DOHH2 (cell line): ENCODE data around the gene ZNF224.
A peak's percentile ranks its signal among the peaks of the same experiment; 100 is the strongest.

Source experiments
- H3F3A ChIP-seq: fragments of 200-600 bp; sonication (generic), shearing (Covaris generic); 2 replicates; pipeline ENCODE4 v1.6.0; 2016; ENCODE audit warnings: antibody characterized with exemption, mild to moderate bottlenecking; ENCODE audit not compliant: control insufficient read depth, insufficient read depth
- H3K27ac ChIP-seq: fragments of 200-600 bp; sonication (generic); 2 replicates; pipeline ENCODE4 v1.5.1; 2014; ENCODE audit warnings: low read depth, mild to moderate bottlenecking, low read length, moderate library complexity
- H3K27me3 ChIP-seq: fragments of 200-600 bp; sonication (generic); 2 replicates; pipeline ENCODE4 v1.6.1; 2014; ENCODE audit warnings: mild to moderate bottlenecking, low read length, mixed read lengths; ENCODE audit not compliant: control insufficient read depth
- H3K36me3 ChIP-seq: fragments of 200-600 bp; sonication (generic); 2 replicates; pipeline ENCODE4 v1.6.1; 2014; ENCODE audit warnings: mild to moderate bottlenecking, low read length, moderate library complexity, mixed read lengths; ENCODE audit not compliant: control insufficient read depth
- H3K4me1 ChIP-seq: fragments of 200-600 bp; sonication (generic); 2 replicates; pipeline ENCODE4 v1.6.1; 2014; ENCODE audit warnings: mild to moderate bottlenecking, low read length, mixed read lengths; ENCODE audit not compliant: control insufficient read depth
- H3K4me2 ChIP-seq: fragments of 200-600 bp; sonication (generic); 2 replicates; pipeline ENCODE4 v1.6.0; 2014; ENCODE audit warnings: mild to moderate bottlenecking, low read length, moderate library complexity
- H3K4me3 ChIP-seq: fragments of 200-600 bp; sonication (generic); 2 replicates; pipeline ENCODE4 v1.5.1; 2014; ENCODE audit warnings: mild to moderate bottlenecking, low read length, mixed read lengths
- H3K79me2 ChIP-seq: fragments of 200-600 bp; sonication (generic); 2 replicates; pipeline ENCODE4 v1.6.1; 2014; ENCODE audit warnings: mild to moderate bottlenecking, low read length, mixed read lengths; ENCODE audit not compliant: control insufficient read depth
- H3K9me2 ChIP-seq: fragments of 200-600 bp; sonication (generic); replicated peaks from 2 replicates; pipeline ENCODE4 v1.6.1; 2014; ENCODE audit warnings: mild to moderate bottlenecking, low read length, mixed read lengths; ENCODE audit not compliant: control insufficient read depth
- H3K9me3 ChIP-seq: fragments of 200-600 bp; sonication (generic); 2 replicates; pipeline ENCODE4 v1.6.1; 2014; ENCODE audit warnings: antibody characterized with exemption, low read length, mixed read lengths; ENCODE audit not compliant: control insufficient read depth, insufficient read depth
- H4K20me1 ChIP-seq: fragments of 200-600 bp; sonication (generic); 2 replicates; pipeline ENCODE4 v1.6.0; 2014; ENCODE audit warnings: low read depth, mild to moderate bottlenecking, antibody characterized with exemption, low read length, moderate library complexity; ENCODE audit not compliant: control insufficient read depth, insufficient read depth
- CTCF ChIP-seq: fragments of 200-600 bp; sonication (generic); IDR thresholded peaks from one replicate; pipeline ENCODE4 v1.5.1; 2014; ENCODE audit warnings: antibody characterized with exemption, mild to moderate bottlenecking, low read depth, low read length; ENCODE audit not compliant: poor library complexity, severe bottlenecking
- EZH2phosphoT487 ChIP-seq: fragments of 200-600 bp; sonication (generic); IDR thresholded peaks from 2 replicates; pipeline ENCODE4 v1.6.1; 2017; ENCODE audit warnings: borderline replicate concordance, mild to moderate bottlenecking, antibody characterized with exemption, low read length, moderate library complexity, mixed read lengths

Gene ZNF224

GRCh38 chr19:44131955-44132354 is 37.8 kb downstream of the ZNF224 start:
- H3K4me3 ChIP-seq, result no peak overlapping the region
- H3K27me3 ChIP-seq, result no peaks in the 10 kb centered on the region
- no peaks in the 10 kb centered on the region for H3K9me2 ChIP-seq
- H3K36me3 ChIP-seq, result no peaks in the 10 kb centered on the region
- TF ChIP-seq CTCF (no peak), EZH2phosphoT487 (no peak)
- H3K79me2 ChIP-seq, result no peaks in the 10 kb centered on the region
- H4K20me1 ChIP-seq, result no peaks in the 10 kb centered on the region
- H3K27ac ChIP-seq, result no peak overlapping the region
- no peaks in the 10 kb centered on the region for H3K4me1 ChIP-seq
- H3F3A ChIP-seq, result no peaks in the 10 kb centered on the region
- H3K4me2 ChIP-seq, result no peak overlapping the region
- peaks cover 14% of the 10 kb centered on the region; the same call in 1 of the 2 replicates for H3K9me3 ChIP-seq

GRCh38 chr19:44141191-44142058 is 47.3 kb downstream of the ZNF224 start, which contains the start of gene ZNF234:
TSS of gene ZNF234 (plus strand) at chr19:44141554. CDS start at chr19:44144633, 3,079 bp downstream.
- H3K4me2 ChIP-seq, result peak within 1 kb of the TSS; percentile 31; the same call in 1 of the 2 replicates
- no peak within 1 kb of the TSS for H3K27ac ChIP-seq
- no peaks in the 10 kb centered on the region for H3F3A ChIP-seq
- no peaks in the 10 kb centered on the region for H3K79me2 ChIP-seq
- H3K36me3 ChIP-seq, result no peaks in the 10 kb centered on the region
- peak within 1 kb of the TSS; percentile 25 for H3K4me3 ChIP-seq
- no peaks in the 10 kb centered on the region for H3K9me2 ChIP-seq
- peaks cover 21% of the 10 kb centered on the region; the same call in 1 of the 2 replicates for H3K9me3 ChIP-seq
- TF ChIP-seq EZH2phosphoT487, result no peak
- no peak for TF ChIP-seq CTCF
- no peaks in the 10 kb centered on the region for H4K20me1 ChIP-seq
- H3K4me1 ChIP-seq, result no peaks in the 10 kb centered on the region
- no peaks in the 10 kb centered on the region for H3K27me3 ChIP-seq

GRCh38 chr19:44142059-44142433 is 47.9 kb downstream of the ZNF224 start:
- Histone ChIP-seq H3K4me1 (no peaks in the 10 kb centered on the region), H3K27ac (no peak overlapping the region), H3K9me3 (peaks cover 21% of the 10 kb centered on the region; the same call in 1 of the 2 replicates), H3K9me2 (no peaks in the 10 kb centered on the region), H3K27me3 (no peaks in the 10 kb centered on the region), H3F3A (no peaks in the 10 kb centered on the region), H3K36me3 (no peaks in the 10 kb centered on the region), H3K4me2 (no peak overlapping the region), H3K4me3 (no peak overlapping the region), H3K79me2 (no peaks in the 10 kb centered on the region), H4K20me1 (no peaks in the 10 kb centered on the region)
- TF ChIP-seq EZH2phosphoT487 (no peak), CTCF (no peak)
